ENCODE results near the gene LMNTD2. TPM values are rescaled to one million over a fixed set of nuclear protein-coding genes. Genes with fewer than 3 reads are reported as not detected.

Gene LMNTD2
- total RNA-seq, 2 donors from 2014 or later: 8.7 to 19.2 TPM

DNA sequence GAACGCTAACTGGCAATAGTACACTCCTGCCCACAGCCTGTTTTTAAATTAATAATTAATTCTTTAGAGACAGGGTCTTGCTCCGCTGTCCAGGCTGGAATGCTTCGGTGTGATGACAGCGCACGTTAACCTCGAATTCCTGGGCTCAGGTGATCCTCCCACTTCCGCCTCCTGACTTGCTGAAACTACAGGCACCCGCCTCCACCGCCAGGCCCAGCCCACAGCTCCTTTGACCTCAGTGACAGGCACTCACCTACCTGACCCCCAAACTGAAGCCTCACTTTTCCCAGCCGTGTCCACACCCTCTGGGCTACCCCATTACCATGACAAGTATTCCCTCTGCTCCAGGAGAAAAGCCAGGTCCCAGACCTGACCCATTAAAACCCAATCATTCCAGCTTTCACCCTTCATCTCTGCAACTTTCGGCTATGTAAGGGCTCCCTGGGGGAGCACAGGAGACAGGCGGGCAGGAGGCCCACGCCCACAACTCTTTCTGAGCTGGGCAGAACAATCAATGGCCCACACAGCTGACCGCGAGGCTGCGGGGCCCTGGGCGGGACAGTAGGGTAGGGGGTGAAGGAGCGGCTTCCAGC is 730 bp downstream of the LMNTD2 start:
- 73% methylated on average over 18 of the region's 18 CpGs for WGBS
- peak overlapping the region; percentile 85 to 95 for H3K4me3 ChIP-seq
- H3K4me1 ChIP-seq (replicated peaks): peaks cover 24% of the 10 kb centered on the region
- no peak for DNase-seq (ENCODE audit: low spot score)
- H3K27ac ChIP-seq: peak overlapping the region; percentile 82 to 87
- TF ChIP-seq POLR2A (IDR thresholded peaks at IDR 0.05) (no peak), POLR2AphosphoS5 (IDR thresholded peaks at IDR 0.05) (no peak)
- TF ChIP-seq, protein P1, sequence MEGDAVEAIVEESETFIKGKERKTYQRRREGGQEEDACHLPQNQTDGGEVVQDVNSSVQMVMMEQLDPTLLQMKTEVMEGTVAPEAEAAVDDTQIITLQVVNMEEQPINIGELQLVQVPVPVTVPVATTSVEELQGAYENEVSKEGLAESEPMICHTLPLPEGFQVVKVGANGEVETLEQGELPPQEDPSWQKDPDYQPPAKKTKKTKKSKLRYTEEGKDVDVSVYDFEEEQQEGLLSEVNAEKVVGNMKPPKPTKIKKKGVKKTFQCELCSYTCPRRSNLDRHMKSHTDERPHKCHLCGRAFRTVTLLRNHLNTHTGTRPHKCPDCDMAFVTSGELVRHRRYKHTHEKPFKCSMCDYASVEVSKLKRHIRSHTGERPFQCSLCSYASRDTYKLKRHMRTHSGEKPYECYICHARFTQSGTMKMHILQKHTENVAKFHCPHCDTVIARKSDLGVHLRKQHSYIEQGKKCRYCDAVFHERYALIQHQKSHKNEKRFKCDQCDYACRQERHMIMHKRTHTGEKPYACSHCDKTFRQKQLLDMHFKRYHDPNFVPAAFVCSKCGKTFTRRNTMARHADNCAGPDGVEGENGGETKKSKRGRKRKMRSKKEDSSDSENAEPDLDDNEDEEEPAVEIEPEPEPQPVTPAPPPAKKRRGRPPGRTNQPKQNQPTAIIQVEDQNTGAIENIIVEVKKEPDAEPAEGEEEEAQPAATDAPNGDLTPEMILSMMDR (IDR thresholded peaks at IDR 0.05): no peak
- H3K27me3 ChIP-seq (replicated peaks; ENCODE audit: insufficient read depth): no peaks in the 10 kb centered on the region
- intact Hi-C loops (cut with DNase I): no loop called here
- no peaks in the 10 kb centered on the region for H3K9me3 ChIP-seq
- H3K36me3 ChIP-seq: no peaks in the 10 kb centered on the region

DNA sequence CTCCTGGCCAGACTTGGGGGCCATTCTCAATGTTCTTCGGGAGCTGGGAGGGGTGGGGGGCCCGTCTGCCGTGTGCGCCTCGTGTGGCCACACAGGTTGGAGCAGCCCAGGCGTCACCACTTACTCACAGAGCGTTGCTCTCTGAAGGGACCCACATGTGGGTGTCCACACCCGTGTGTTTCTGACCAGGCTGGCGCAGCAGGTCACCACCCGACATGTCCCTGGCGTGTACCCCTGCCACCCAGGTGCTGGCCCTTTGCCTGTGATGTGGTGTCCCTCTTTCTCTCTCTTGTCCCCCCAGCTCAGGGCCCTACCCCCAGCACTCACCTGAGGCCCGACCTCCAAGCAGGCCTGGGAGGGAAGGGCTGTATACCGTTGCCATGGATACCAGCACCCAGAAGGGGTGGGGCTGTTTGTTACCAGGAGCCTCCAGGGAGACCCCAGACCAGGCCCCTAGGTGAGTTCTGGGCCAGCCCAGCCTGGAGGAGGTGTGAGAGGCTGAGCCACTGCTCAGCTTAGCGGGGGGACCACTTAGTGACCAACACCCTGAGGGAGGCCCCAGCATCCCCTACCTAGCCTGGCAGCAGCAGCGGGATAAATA is 1.4 kb downstream of the LMNTD2 start:
- TF ChIP-seq POLR2A (IDR thresholded peaks at IDR 0.05) (no peak), POLR2AphosphoS5 (IDR thresholded peaks at IDR 0.05) (no peak)
- TF ChIP-seq, protein P1 (IDR thresholded peaks at IDR 0.05): no peak
- Histone ChIP-seq H3K9me3 (no peaks in the 10 kb centered on the region), H3K36me3 (no peaks in the 10 kb centered on the region), H3K27me3 (replicated peaks; ENCODE audit: insufficient read depth) (no peaks in the 10 kb centered on the region), H3K4me1 (replicated peaks) (peaks cover 27% of the 10 kb centered on the region), H3K4me3 (no peak overlapping the region), H3K27ac (no peak overlapping the region)
- intact Hi-C loops (cut with DNase I): no loop called here
- no peak for DNase-seq (ENCODE audit: low spot score)
- WGBS: 72% methylated on average over 10 of the region's 15 CpGs

GRCh38 chr11:558503-558902 is 2.0 kb downstream of the LMNTD2 start:
- peaks cover 20% of the 10 kb centered on the region for H3K4me1 ChIP-seq (replicated peaks)
- no peaks in the 10 kb centered on the region for H3K36me3 ChIP-seq
- 87% methylated on average over 20 of the region's 20 CpGs for WGBS
- TF ChIP-seq POLR2AphosphoS5 (IDR thresholded peaks at IDR 0.05) (no peak), POLR2A (IDR thresholded peaks at IDR 0.05) (no peak)
- TF ChIP-seq, protein P1 (IDR thresholded peaks at IDR 0.05): no peak
- H3K27ac ChIP-seq: no peak overlapping the region
- intact Hi-C loops (cut with DNase I): no loop called here
- H3K9me3 ChIP-seq: no peaks in the 10 kb centered on the region
- H3K27me3 ChIP-seq (replicated peaks; ENCODE audit: insufficient read depth): no peaks in the 10 kb centered on the region
- no peak for DNase-seq (ENCODE audit: low spot score)
- no peak overlapping the region for H3K4me3 ChIP-seq

DNA sequence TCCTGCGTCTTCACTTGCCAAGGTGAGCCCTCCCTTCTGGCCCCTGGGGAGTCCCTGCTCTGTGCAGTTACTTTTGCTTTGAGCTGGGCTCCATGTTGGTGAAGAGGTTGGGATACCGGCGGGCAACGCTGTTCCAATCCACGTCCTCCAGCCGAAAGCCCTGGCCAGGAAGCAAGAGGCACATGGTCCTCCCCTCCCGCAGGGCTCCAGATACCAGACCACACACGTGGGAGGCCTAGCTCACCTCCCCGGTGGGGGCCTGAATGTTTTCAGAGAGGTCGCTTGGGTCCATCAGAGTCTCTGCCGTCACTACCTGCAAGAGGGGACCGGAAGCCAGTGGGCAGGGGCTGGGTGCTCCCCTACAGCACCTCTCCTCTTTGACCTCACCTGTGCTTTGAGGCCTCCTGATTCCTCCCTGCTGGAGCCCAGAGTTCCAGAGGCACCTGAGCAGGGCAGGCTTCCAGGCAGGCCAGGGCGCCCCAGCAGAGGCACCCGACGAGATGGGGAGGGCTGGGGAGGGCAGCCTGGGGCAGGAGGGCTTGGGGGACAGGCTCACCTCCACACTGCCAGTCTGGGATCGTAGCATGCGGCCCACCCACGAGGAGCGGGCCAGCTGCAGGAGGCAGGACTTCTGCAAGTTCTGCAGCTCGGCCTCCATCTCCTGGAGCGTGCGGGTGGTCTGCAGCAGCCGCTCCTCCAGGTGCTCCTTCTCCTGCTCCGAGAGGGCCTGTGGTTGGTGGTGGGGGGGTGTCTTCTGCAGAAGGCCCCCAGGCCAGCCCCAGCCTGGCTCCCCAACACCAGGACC is 3.0 kb downstream of the LMNTD2 start:
- TF ChIP-seq POLR2AphosphoS5 (IDR thresholded peaks at IDR 0.05) (no peak), POLR2A (IDR thresholded peaks at IDR 0.05) (no peak)
- TF ChIP-seq, protein P1 (IDR thresholded peaks at IDR 0.05): no peak
- no peaks in the 10 kb centered on the region for H3K27me3 ChIP-seq (replicated peaks; ENCODE audit: insufficient read depth)
- DNase-seq (ENCODE audit: low spot score): no peak
- H3K27ac ChIP-seq: no peak overlapping the region
- WGBS: 88% methylated on average over 21 of the region's 24 CpGs
- no peaks in the 10 kb centered on the region for H3K36me3 ChIP-seq
- no peak overlapping the region for H3K4me3 ChIP-seq
- H3K4me1 ChIP-seq (replicated peaks): peaks cover 17% of the 10 kb centered on the region
- no peaks in the 10 kb centered on the region for H3K9me3 ChIP-seq
- intact Hi-C loops (cut with DNase I): loop anchor here (2.0 kb wide), 1 partner anchor 165 kb away; no protein-coding TSS in a partner anchor
